SIG-M5 (cell line): Measurements from ENCODE around the gene ANKRD28.
A peak's percentile ranks its signal among the peaks of the same experiment; 100 is the strongest.

ENCODE experiments used
- DNase-seq: peaks from one replicate; lab custom pipeline; 2025; lab: John Stamatoyannopoulos, UW

Gene ANKRD28

GRCh38 chr3:15723624-15723884 is 74.2 kb downstream of the ANKRD28 start:
- DNase-seq, result no peak

DNA sequence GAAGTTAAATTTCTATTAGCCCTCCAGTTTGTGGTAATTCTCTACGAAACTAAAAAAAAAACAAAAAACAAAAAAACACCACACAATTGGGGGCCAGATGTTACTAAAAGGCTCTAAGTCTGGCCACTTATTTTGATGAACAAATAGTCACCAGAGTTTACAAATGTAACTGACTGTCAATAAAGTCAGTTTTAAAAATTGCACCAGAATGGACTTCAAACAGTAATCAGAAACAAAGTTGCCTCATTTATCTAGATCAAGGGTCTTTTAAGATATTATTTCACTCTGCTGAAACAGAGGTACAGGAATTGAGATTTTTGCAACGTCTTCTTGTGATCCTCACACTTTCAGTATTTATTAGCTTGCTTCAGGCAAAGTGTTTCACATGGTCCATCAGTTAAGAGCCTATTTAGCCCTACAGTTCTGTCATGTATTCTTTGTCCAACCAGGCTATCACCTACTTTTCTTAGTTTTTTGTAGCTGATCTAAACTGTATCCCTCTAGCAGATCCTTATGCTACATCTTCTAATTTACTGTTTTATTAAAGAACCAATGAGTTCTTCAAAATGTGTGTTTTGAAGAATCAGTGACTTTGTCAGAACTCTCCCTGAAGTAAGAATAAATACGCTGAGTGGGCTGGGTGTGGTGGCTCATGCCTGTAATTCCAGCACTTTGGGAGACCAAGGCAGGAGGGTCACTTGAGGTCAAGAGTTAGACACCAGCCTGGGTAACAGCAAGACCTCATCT is 74.7 kb downstream of the ANKRD28 start:
- no peak for DNase-seq

DNA sequence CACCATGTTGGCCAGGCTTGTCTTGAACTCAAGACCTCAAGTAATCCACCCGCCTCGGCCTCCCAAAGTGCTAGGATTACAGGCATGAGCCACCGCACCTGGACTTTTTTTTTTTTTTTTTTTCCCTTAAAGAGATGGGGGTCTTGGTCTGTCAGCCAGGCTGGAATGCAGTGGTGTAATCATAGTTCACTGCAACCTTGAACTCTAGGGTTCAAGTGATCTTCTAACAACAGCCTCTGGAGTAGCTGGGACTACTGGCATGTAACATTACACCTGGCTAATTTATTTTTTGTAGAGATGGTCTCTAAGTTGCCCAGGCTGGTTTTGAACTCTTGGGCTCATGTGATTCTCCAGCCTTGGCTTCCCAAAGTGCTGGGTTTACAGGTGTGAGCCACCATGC is 81.6 kb downstream of the ANKRD28 start:
- DNase-seq, result no peak

DNA sequence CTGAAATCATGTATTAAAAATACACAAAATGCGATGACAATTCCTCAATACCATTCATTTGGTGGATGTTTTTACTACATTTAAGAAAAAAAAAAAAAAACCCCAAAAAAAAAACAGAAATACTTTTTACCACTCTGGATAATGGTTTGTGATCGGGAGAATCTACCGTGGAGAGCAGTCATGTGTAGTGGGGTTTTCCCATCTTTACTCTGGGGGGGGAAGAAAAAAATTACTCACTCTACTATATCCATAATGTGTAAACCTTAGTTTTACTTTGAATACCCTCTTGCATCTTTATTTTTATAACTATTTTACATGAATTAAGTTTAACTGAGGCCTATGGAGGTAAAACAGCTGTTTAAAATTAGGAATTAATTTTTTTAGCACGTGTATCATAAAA is 83.3 kb downstream of the ANKRD28 start:
- no peak for DNase-seq

DNA sequence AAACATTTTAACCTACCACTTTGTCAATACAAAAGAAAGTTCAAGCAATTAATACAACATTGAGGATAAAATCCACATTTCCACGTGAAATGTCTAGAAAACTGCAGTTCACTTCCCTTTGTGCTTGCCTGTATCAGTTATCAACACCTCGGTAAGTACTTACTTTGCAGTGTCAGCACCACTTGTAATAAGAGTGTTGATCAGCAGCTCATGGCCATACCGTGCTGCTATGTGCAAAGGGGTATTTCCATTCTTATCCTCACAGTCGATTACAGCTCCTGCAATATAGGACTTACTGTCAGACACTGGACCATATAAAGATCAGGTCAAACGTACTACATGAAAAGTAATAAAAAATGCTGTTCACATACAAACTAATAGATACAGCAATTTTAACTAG is 84.4 kb downstream of the ANKRD28 start:
- DNase-seq, result no peak

- no peak for DNase-seq
Observed at GRCh38 chr3:15711281-15711680, 86.5 kb downstream of the ANKRD28 start.

- DNase-seq, result peak; percentile 33
Observed at GRCh38 chr3:15708882-15709677, 88.7 kb downstream of the ANKRD28 start.

DNA sequence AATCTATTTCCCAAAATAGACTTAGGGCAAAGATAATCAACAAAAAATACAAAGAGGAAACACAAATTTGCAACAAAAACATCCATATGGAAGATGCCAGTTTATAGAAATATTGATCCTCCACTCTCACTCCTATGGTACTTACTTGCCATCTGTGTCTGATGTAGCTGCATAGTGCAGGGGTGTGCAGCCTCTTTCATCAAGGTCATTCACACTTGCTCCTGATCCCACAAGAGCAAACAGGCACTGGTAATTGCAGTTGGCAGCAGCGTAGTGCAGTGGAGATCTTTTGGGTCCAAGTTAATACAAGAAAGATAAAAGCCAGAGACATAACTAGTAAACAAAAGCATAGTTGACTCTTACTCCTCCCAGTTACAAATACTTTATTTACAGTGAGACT is 90.0 kb downstream of the ANKRD28 start:
- no peak for DNase-seq

DNA sequence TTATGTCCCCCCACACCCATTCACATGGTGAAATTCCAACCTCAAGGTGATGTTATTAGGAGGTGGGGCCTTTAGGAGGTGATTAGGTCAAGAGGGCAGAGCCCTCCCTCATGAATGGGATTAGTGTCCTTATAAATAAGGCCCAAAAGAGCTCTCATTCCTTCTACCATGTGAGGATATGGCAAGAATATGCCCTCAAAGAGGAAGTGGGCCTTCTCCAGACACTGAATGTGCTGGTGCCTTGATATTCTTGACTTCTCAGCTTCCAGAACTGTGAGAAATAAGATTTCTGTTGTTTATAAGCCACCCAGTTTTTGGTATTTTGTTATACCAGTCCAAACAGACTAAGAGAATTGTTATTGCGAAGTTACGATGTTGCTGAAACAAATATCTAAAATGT is 94.4 kb downstream of the ANKRD28 start:
- DNase-seq, result no peak

DNA sequence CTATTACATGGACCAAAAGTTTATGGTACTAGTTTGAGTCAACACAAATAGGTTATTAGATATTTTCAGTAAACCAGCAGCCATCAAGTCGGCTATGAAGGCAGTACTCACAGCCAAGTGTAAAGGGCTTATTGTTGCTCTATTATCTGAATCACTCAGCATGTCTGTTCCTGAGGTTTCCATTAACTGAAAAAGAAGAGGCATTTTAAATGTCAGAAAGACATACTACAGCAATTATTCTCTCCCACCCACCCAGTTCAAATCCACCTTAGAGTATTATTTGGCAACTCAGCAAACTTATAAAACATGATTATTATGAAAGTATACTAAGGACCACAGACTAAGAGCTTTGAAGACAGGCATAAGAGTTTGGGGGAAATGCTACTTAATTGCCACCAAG is 103.2 kb downstream of the ANKRD28 start:
- no peak for DNase-seq

DNA sequence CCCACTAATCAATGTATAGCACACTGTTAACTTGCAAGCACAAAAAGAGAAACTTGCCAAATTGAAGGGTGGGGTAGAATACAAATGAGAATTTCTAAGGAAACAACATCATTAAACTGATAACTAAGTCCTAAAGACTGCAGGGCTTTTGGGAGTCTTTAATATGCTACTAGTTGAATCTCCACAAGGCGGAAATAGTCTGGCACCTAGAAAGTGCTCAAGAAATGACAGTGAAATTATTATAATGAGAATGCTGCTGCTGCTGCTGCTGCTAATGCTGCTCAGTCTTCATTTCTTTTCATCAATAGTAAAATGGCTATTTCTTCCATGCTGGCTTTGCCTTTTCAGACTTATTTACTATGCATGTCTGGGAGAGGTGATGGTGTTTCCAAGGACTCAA is 104.4 kb downstream of the ANKRD28 start:
- no peak for DNase-seq

DNA sequence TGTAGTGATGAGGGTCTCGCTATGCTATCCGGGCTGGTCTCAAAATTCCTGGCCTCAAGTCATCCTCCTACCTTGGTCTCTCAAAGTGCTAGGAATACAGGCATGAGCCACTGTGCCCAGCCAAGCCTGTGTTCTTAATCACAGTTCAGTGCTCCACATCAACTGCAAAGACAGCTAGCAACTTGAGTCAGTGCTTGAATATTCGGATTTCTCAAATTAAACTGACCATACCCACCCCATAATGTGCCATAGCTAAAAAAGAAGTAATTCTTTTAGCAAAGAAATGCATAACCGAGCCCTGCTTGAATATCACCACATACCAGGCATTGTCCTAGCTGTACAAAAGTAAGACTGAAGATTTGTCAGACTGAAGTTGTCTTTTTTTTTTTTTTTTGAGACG is 107.0 kb downstream of the ANKRD28 start:
- DNase-seq, result no peak

DNA sequence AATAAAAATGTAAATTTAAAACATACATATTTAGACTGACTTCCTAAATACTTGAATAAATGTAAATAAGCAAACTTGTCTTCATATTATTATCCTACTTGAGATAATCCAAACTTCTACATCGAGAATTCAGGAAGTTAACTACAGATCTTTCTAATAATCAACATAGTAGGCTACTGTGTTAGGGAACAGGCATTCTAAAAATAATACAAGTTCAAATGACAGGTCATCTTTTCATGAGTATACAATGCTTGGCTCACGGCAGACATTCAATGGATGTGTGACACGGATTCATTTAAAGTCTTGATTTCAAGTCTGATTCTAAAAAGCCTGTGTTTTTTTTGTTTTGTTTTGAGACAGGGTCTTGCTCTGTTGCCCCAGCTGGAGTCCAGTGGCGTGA is 107.5 kb downstream of the ANKRD28 start:
- DNase-seq, result no peak

- DNase-seq, result no peak
Observed at GRCh38 chr3:15685927-15686326, 111.9 kb downstream of the ANKRD28 start.

- DNase-seq, result no peak
Observed at GRCh38 chr3:15683253-15683652, 114.5 kb downstream of the ANKRD28 start.

DNA sequence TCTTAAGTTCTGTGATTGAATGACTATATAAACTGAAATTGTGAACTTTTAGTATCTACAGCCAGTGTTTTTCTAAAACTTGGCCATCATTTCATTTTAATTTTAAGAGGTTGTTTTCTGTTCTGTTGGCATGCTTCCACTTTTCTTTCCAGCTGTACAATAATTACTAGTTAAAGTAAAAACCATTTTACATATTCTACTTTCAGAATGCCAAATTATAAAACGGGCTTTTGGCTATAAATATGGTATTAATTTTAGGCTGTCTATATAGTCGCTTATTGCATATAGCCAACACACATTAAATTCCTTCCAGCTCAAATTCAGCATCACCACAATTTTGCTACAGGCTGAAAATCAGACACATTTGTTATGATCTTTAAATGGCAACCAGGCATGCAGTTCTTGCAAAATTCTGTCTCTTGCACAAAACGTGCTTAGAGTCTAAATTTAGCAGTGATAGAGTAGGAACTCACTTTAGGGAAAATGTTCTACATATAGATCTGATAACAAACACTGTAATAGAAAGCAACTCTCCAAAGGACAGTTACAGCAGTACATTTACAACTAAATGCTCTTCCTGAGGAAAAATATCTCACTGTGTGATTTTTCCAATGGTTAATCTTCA is 115.1 kb downstream of the ANKRD28 start:
- no peak for DNase-seq

DNA sequence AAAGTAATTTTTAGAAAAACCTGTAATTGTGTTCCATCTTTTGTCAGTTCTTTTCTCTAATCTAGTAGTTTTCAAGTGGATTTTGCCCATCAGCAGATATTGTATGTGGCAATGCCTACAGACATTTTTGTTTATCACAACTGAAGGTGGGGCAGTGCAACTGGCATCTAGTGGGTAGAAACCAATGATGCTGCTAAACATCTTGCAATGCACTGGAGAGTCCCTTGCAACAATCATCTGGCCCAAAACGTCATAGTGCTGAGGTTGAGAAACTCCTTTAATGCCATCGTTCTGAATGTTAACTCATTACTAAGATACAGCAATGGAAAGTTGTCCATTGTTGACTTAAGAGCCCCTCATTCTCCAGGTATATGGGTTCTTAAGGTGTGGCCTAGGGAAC is 116.1 kb downstream of the ANKRD28 start:
- no peak for DNase-seq

DNA sequence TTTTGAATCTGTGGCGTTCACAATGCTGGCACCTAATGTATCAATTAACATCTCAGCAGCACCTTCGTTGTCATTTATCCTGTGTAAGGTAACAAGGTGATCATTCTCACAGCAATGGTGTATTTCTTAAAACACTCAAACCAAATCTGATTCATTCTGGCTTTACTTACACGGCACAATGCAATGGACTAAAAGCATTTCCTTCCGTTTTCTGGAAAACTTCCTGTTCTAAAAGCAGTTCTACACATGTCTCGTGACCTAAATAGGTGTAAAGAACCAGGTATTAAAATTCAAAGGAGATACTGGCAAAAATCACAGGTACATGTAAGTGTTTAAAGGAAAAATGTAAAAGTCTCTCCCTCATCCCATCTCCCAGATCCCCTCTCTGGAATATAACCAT is 118.5 kb downstream of the ANKRD28 start:
- no peak for DNase-seq

DNA sequence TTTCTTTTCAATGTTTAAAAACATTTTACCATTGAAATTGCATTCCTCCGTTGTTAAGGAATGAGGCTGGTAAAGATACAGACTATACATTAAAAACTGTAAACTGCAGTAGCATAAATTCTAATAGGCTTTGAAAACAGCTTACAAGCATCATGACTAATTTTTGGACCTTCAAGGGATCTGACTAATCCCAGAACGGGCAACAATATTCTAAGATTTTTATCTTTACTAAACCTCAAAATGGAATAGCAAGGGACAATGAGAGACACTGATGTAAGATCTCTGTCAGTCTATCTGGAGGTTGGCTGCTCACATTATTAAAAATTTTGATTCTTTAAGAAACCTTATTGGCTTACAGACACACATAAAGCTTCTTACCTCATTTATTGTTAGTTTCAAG is 121.5 kb downstream of the ANKRD28 start:
- no peak for DNase-seq

DNA sequence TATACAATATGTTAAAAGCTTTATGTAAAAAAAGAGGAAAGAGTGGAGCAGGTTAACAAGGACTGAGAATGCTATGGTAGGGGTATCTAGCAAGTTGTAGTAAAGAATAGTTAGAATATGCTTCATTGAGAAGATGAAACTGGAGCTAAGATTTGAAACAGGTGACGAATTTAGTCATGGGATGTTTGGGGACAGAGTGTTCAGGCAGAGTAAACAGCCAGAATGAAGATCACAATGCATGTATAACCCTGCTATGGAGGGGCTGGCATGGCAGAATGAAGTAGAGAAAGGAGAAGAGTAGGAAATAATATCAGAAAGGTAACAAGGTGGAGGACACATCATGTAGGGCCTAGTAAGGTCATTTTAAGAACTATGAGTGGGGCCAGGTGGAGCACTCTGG is 124.2 kb downstream of the ANKRD28 start:
- no peak for DNase-seq

- DNase-seq, result no peak
Observed at GRCh38 chr3:15667484-15667883, 130.3 kb downstream of the ANKRD28 start.

GRCh38 chr3:15666277-15666676 is 131.5 kb downstream of the ANKRD28 start:
- no peak for DNase-seq

- no peak for DNase-seq
Observed at GRCh38 chr3:15665510-15666150, 132.1 kb downstream of the ANKRD28 start.
